Measurements from ENCODE around the gene ESRRG. TPM values are rescaled to one million over a fixed set of nuclear protein-coding genes. Genes with fewer than 3 reads are reported as not detected.

ESRRG gene
- total RNA-seq, 1 experiment from 2014 or later, result 0.44 TPM

DNA sequence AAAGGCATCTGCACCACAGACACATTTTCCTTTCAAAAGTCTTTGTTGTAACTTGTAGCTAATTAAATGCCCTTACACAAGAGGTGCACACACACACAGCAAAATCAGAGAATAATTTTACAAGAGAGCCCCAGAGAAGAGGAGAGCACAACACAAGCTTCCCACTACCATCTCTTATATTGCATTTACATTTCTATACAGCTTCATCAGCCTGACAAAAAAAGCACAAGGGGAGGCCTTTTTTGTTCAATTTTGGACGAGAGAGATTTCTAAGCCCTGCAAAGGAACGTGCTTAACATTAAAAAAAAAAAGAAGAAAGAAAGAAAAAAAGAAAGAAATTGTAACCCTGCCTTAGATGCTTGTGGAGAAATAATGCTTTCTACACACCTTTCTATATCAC lies 17.1 kb upstream of the ESRRG start:
- Histone ChIP-seq H4K5ac (ENCODE audit: insufficient read length, low read depth, low read length) (no peak overlapping the region), H3K27ac (ENCODE audit: insufficient read length, low read depth, low read length) (no peak overlapping the region), H4K20me1 (ENCODE audit: control insufficient read depth, insufficient read depth, insufficient read length) (no peaks in the 10 kb centered on the region), H3K4me2 (ENCODE audit: insufficient read depth, insufficient read length, low read length) (peak overlapping the region; percentile 80), H3T11ph (ENCODE audit: low read length) (no peak overlapping the region), H4K8ac (replicated peaks; ENCODE audit: insufficient read length, low read depth, low read length) (no peak overlapping the region), H2AFZ (ENCODE audit: low read length) (no peak overlapping the region), H3K56ac (ENCODE audit: insufficient read length, low read depth, low read length) (no peak overlapping the region), H3K79me2 (ENCODE audit: insufficient read depth, low read length) (no peaks in the 10 kb centered on the region), H3K4me1 (ENCODE audit: insufficient read depth, low read length) (peaks cover 7% of the 10 kb centered on the region; the same call in 1 of the 2 replicates), H3K23me2 (ENCODE audit: insufficient read length, low read depth, low read length, poor library complexity, severe bottlenecking) (no peaks in the 10 kb centered on the region), H2BK5ac (ENCODE audit: insufficient read length, low read length) (no peak overlapping the region), H3K4ac (ENCODE audit: low read depth, low read length) (no peak overlapping the region), H2BK12ac (ENCODE audit: insufficient read length, low read depth, low read length) (no peak overlapping the region), H3K18ac (ENCODE audit: insufficient read length, low read depth, low read length) (no peak overlapping the region), H3K23ac (ENCODE audit: insufficient read length, low read depth, low read length) (no peak overlapping the region), H3K14ac (ENCODE audit: insufficient read depth, low read length) (no peak overlapping the region), H4K91ac (ENCODE audit: insufficient read length, low read depth, low read length) (no peak overlapping the region), H3K9me3 (ENCODE audit: control insufficient read depth, low read depth, low read length) (no peaks in the 10 kb centered on the region), H2BK120ac (ENCODE audit: low read depth, low read length, poor library complexity, severe bottlenecking) (no peak overlapping the region), H2BK20ac (ENCODE audit: low read depth, low read length, poor library complexity, severe bottlenecking) (no peak overlapping the region), H3K27me3 (ENCODE audit: insufficient read depth, low read length) (no peaks in the 10 kb centered on the region), H2AK5ac (ENCODE audit: insufficient read length, low read length) (no peak overlapping the region), H2BK15ac (ENCODE audit: low read depth, low read length) (no peak overlapping the region), H3K79me1 (ENCODE audit: insufficient read depth, low read depth, low read length, poor library complexity, severe bottlenecking) (no peaks in the 10 kb centered on the region), H3K9ac (ENCODE audit: extremely low read depth, insufficient read length, low read length) (no peak overlapping the region)
- Mint-ChIP-seq H3K36me3 (ENCODE audit: insufficient read depth in 1 of 3, low read depth in 3 of 3) (no peaks in the 10 kb centered on the region), H3K4me1 (peaks cover 39 to 44% of the 10 kb centered on the region in 2 experiments), H3K27me3 (ENCODE audit: low read depth) (no peaks in the 10 kb centered on the region), H3K9me3 (no peaks in the 10 kb centered on the region), H3K4me3 (peak overlapping the region; percentile 32 to 38; a peak in 4 of 5 replicates), H3K27ac (peak overlapping the region in 2 of 3 experiments; percentile 75 to 95; a peak in 4 of 7 replicates)
- no CpG with 5 or more reads among the region's 2 CpGs for WGBS (ENCODE audit: extremely low coverage, insufficient read length, low lambda C conversion rate)
- no peak for DNase-seq
- TF ChIP-seq, protein P1, sequence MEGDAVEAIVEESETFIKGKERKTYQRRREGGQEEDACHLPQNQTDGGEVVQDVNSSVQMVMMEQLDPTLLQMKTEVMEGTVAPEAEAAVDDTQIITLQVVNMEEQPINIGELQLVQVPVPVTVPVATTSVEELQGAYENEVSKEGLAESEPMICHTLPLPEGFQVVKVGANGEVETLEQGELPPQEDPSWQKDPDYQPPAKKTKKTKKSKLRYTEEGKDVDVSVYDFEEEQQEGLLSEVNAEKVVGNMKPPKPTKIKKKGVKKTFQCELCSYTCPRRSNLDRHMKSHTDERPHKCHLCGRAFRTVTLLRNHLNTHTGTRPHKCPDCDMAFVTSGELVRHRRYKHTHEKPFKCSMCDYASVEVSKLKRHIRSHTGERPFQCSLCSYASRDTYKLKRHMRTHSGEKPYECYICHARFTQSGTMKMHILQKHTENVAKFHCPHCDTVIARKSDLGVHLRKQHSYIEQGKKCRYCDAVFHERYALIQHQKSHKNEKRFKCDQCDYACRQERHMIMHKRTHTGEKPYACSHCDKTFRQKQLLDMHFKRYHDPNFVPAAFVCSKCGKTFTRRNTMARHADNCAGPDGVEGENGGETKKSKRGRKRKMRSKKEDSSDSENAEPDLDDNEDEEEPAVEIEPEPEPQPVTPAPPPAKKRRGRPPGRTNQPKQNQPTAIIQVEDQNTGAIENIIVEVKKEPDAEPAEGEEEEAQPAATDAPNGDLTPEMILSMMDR (conservative IDR thresholded peaks at IDR 0.05), result no peak

All from H9 (cell line).